Upper lobe of left lung (tissue), 6 donors: Measurements from ENCODE around the gene SMARCE1. TPM values are rescaled to one million over a fixed set of nuclear protein-coding genes. Genes with fewer than 3 reads are reported as not detected.

Experiments
- ATAC-seq, 2 donors: fragments of 200-7000 bp; cut with Tn5 transposase; one replicate each; pipeline ENCODE4 v1.9.1; 2022; ENCODE audit warnings: mild to moderate bottlenecking in 2 of 2, moderate library complexity in 2 of 2; ENCODE audit not compliant: low FRiP score in 2 of 2
- DNase-seq, 2 donors: peaks; one replicate each; pipeline ENCODE4 v3.0.0-alpha.2; 2019 to 2020
- H3K27ac ChIP-seq, 4 donors: fragments of 200-600 bp; sonication (generic); one replicate each; pipeline ENCODE4 v1.5.1; 2016 to 2019
- H3K27me3 ChIP-seq, 4 donors: fragments of 200-600 bp; sonication (generic); one replicate each; pipeline ENCODE4 v1.5.1; 2017 to 2019
- H3K36me3 ChIP-seq, 4 donors: fragments of 200-600 bp; sonication (generic); one replicate each; pipeline ENCODE4 v1.5.1; 2016 to 2019
- H3K4me1 ChIP-seq, 4 donors: fragments of 200-600 bp; sonication (generic); one replicate each; pipeline ENCODE4 v1.5.1; 2018 to 2019
- H3K4me3 ChIP-seq, 4 donors: fragments of 200-600 bp; sonication (generic); one replicate each; pipeline ENCODE4 v1.5.1; 2017 to 2019; ENCODE audit warnings: mild to moderate bottlenecking in 2 of 4, moderate library complexity in 1 of 4
- H3K9me3 ChIP-seq, 4 donors: fragments of 200-600 bp; sonication (generic); one replicate each; pipeline ENCODE4 v1.5.1; 2018 to 2019
- CTCF ChIP-seq, 6 experiments: fragments of 450-650 bp in 4 of 6; fragments of 200-600 bp in 2 of 6; sonication (generic) in 2 of 6; IDR thresholded peaks; one replicate each; pipeline ENCODE4 v1.5.1; 2016 to 2019; ENCODE audit warnings: antibody characterized with exemption in 6 of 6
- EP300 ChIP-seq, 4 donors: sonication (generic); formaldehyde crosslinking; IDR thresholded peaks; one replicate each; pipeline ENCODE4 v1.5.1; 2017; ENCODE audit warnings: antibody characterized with exemption in 4 of 4, control low read depth in 2 of 4
- POLR2A ChIP-seq, 4 donors: fragments of 450-650 bp; IDR thresholded peaks; one replicate each; pipeline ENCODE4 v1.5.1; 2016 to 2017; ENCODE audit warnings: antibody characterized with exemption in 4 of 4, mild to moderate bottlenecking in 2 of 4
- POLR2AphosphoS5 ChIP-seq, 2 donors: sonication (generic); formaldehyde crosslinking; IDR thresholded peaks; one replicate each; pipeline ENCODE4 v1.5.1; 2017; ENCODE audit warnings: antibody characterized with exemption in 2 of 2
- WGBS, 2 donors: methylation state at CpG; one replicate each; pipeline ENCODE4 v1.1.5; 2017 to 2018; 5-methylcytosine and 5-hydroxymethylcytosine counted together
- total RNA-seq, 6 donors: library from RNA; depleted of rRNA in 4 of 6; stranded (reverse); fragments of >200 nt in 4 of 6; gene quantifications; one replicate each; pipeline versions ENCODE4 v1.1.0 to v1.2.1, GENCODE V29; 2016 to 2021
- donor health status: DM: no; HTN: no; CAD: no; lungs with moderate emphysema.
- donor health status: DM: no; HTN: yes; CAD: no; lungs with severe emphysema.

Gene SMARCE1
- total RNA-seq, 6 donors from 2014 or later = 39.8 to 91.4 (median 65.8) TPM

- DNase-seq (peak in 1 of 2 donors; percentile 47), ATAC-seq (peak in 1 of 2 donors; percentile 60)
- peak overlapping the region; percentile 59 to 68 (median 65) for H3K27ac ChIP-seq
Measured at GRCh38 chr17:40606548-40607353, 40.9 kb downstream of the SMARCE1 start.

GRCh38 chr17:40605306-40605705, 42.3 kb downstream of the SMARCE1 start:
- ATAC-seq = no peak
- no peaks in the 10 kb centered on the region for H3K36me3 ChIP-seq
- no peaks in the 10 kb centered on the region for H3K27me3 ChIP-seq
- no peaks in the 10 kb centered on the region for H3K9me3 ChIP-seq
- H3K4me1 ChIP-seq = peaks cover 15 to 34% (median 26%) of the 10 kb centered on the region in 4 donors
- WGBS, 2 donors = 87 to 95% methylated on average over 6 of the region's 6 CpGs
- no peak overlapping the region for H3K27ac ChIP-seq
- DNase-seq = no peak
- TF ChIP-seq EP300 (IDR thresholded peaks at IDR 0.05) (no peak), POLR2A (IDR thresholded peaks at IDR 0.05) (no peak), CTCF (IDR thresholded peaks at IDR 0.05) (no peak), POLR2AphosphoS5 (IDR thresholded peaks at IDR 0.05) (no peak)
- H3K4me3 ChIP-seq = no peak overlapping the region

More at GRCh38 chr17:40606548-40607353, 40.9 kb downstream of the SMARCE1 start:
- H3K4me1 ChIP-seq = peaks cover 15 to 34% (median 26%) of the 10 kb centered on the region in 4 donors
- H3K9me3 ChIP-seq = no peaks in the 10 kb centered on the region
- H3K27me3 ChIP-seq = no peaks in the 10 kb centered on the region
- 55 to 63% methylated on average over 10 of the region's 10 CpGs for WGBS, 2 donors
- TF ChIP-seq CTCF (IDR thresholded peaks at IDR 0.05) = no peak
- no peak for TF ChIP-seq POLR2A (IDR thresholded peaks at IDR 0.05)
- TF ChIP-seq EP300 (IDR thresholded peaks at IDR 0.05) = no peak
- no peak for TF ChIP-seq POLR2AphosphoS5 (IDR thresholded peaks at IDR 0.05)
- no peaks in the 10 kb centered on the region for H3K36me3 ChIP-seq
- H3K4me3 ChIP-seq = no peak overlapping the region

DNA sequence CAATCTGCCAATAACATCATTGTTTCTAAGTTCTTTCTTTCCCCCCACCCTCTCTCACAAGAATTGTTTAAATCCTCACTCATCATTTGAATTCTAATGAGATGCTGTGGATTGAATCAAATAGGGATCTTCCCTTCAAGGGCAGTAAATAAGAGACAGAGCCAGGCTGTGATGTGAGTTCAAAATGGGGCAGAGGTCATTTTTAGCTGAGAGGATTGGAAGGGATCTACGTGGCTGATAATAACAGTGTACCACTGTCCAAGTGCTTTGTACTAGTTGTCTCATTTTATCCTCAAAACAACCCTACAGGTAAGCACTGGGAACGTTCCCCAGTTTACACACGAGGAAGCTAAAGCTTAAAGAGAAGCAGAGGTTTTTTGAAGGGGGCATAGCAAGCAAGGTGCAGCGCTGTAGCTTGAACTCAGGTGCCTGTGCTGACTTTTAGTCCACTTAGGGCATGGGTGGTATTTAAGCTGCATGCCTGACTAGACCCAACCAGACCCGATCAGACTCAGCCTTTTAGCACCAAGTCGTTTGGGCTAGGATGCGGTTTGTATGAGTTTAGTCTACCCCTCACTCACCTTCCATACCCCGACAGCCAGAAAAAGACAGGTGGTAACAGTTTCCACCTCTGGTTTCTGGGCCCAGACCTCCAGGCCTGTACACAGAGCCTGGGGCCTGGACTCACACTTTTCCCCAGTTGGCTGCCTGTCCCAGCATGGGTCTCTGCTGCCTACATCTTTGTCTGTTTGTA, 43.1 kb downstream of the SMARCE1 start:
- DNase-seq (no peak), ATAC-seq (no peak)
- H3K9me3 ChIP-seq = no peaks in the 10 kb centered on the region
- no peak overlapping the region for H3K4me3 ChIP-seq
- no peak overlapping the region for H3K27ac ChIP-seq
- TF ChIP-seq EP300 (IDR thresholded peaks at IDR 0.05) (no peak), POLR2AphosphoS5 (IDR thresholded peaks at IDR 0.05) (no peak), CTCF (IDR thresholded peaks at IDR 0.05) (no peak)
- H3K4me1 ChIP-seq = peaks cover 15 to 32% (median 26%) of the 10 kb centered on the region in 4 donors
- no peaks in the 10 kb centered on the region for H3K27me3 ChIP-seq
- H3K36me3 ChIP-seq = no peaks in the 10 kb centered on the region
- WGBS, 2 donors = 95 to 97% methylated on average over 7 to 8 of the region's 8 CpGs

GRCh38 chr17:40602445-40603443, 44.9 kb downstream of the SMARCE1 start:
- Histone ChIP-seq H3K36me3 (no peaks in the 10 kb centered on the region), H3K27me3 (no peaks in the 10 kb centered on the region), H3K4me3 (no peak overlapping the region), H3K27ac (peak overlapping the region in 1 of 4 donors; percentile 11), H3K4me1 (peaks cover 12 to 19% (median 15%) of the 10 kb centered on the region in 4 donors), H3K9me3 (no peaks in the 10 kb centered on the region)
- WGBS, 2 donors = 87 to 92% methylated on average over 19 to 22 of the region's 22 CpGs
- no peak for DNase-seq
- ATAC-seq = no peak
- no peak for TF ChIP-seq POLR2A (IDR thresholded peaks at IDR 0.05)
- no peak for TF ChIP-seq EP300 (IDR thresholded peaks at IDR 0.05)
- TF ChIP-seq POLR2AphosphoS5 (IDR thresholded peaks at IDR 0.05) = no peak
- no peak for TF ChIP-seq CTCF (IDR thresholded peaks at IDR 0.05)
